ENCODE measurements around the gene FKBP8.

DNA sequence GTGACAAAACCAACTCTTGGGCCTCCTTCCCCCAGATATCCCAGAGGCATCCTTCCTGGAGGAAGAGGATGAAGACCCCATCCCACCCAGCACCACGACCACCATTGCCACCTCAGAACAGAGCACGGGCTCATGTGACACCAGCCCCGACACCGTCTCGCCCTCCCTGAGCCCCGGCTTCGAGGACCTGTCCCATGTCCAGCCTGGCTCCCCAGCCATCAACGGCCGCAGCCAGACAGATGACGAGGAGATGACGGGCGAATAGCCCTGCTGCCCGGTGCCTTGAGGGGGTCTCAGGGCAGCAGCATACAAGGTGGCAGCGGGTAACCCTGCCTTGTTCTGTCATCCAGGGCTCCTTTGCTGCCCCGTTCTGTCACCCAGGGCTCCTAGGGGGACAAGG is 25.0 kb upstream of the FKBP8 start:
- TF ChIP-seq JUN (CRISPR knock-in tag; IDR thresholded peaks at IDR 0.05) (no peak), ZNF396 (CRISPR knock-in tag; IDR thresholded peaks at IDR 0.05; ENCODE audit: borderline replicate concordance) (no peak), CREM (CRISPR knock-in tag; IDR thresholded peaks at IDR 0.05) (no peak), TEAD4 (CRISPR knock-in tag; IDR thresholded peaks at IDR 0.05) (no peak), ZNF671 (CRISPR knock-in tag; IDR thresholded peaks at IDR 0.05) (no peak)
- TF ChIP-seq, protein P1, sequence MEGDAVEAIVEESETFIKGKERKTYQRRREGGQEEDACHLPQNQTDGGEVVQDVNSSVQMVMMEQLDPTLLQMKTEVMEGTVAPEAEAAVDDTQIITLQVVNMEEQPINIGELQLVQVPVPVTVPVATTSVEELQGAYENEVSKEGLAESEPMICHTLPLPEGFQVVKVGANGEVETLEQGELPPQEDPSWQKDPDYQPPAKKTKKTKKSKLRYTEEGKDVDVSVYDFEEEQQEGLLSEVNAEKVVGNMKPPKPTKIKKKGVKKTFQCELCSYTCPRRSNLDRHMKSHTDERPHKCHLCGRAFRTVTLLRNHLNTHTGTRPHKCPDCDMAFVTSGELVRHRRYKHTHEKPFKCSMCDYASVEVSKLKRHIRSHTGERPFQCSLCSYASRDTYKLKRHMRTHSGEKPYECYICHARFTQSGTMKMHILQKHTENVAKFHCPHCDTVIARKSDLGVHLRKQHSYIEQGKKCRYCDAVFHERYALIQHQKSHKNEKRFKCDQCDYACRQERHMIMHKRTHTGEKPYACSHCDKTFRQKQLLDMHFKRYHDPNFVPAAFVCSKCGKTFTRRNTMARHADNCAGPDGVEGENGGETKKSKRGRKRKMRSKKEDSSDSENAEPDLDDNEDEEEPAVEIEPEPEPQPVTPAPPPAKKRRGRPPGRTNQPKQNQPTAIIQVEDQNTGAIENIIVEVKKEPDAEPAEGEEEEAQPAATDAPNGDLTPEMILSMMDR (IDR thresholded peaks at IDR 0.05) = no peak
- TF ChIP-seq, protein P2, sequence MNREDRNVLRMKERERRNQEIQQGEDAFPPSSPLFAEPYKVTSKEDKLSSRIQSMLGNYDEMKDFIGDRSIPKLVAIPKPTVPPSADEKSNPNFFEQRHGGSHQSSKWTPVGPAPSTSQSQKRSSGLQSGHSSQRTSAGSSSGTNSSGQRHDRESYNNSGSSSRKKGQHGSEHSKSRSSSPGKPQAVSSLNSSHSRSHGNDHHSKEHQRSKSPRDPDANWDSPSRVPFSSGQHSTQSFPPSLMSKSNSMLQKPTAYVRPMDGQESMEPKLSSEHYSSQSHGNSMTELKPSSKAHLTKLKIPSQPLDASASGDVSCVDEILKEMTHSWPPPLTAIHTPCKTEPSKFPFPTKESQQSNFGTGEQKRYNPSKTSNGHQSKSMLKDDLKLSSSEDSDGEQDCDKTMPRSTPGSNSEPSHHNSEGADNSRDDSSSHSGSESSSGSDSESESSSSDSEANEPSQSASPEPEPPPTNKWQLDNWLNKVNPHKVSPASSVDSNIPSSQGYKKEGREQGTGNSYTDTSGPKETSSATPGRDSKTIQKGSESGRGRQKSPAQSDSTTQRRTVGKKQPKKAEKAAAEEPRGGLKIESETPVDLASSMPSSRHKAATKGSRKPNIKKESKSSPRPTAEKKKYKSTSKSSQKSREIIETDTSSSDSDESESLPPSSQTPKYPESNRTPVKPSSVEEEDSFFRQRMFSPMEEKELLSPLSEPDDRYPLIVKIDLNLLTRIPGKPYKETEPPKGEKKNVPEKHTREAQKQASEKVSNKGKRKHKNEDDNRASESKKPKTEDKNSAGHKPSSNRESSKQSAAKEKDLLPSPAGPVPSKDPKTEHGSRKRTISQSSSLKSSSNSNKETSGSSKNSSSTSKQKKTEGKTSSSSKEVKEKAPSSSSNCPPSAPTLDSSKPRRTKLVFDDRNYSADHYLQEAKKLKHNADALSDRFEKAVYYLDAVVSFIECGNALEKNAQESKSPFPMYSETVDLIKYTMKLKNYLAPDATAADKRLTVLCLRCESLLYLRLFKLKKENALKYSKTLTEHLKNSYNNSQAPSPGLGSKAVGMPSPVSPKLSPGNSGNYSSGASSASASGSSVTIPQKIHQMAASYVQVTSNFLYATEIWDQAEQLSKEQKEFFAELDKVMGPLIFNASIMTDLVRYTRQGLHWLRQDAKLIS (CRISPR knock-in tag; IDR thresholded peaks at IDR 0.05; ENCODE audit: borderline replicate concordance) = no peak
- TF ChIP-seq, protein P3, sequence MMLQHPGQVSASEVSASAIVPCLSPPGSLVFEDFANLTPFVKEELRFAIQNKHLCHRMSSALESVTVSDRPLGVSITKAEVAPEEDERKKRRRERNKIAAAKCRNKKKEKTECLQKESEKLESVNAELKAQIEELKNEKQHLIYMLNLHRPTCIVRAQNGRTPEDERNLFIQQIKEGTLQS (CRISPR knock-in tag; conservative IDR thresholded peaks at IDR 0.05) = no peak
- TF ChIP-seq, protein P4, sequence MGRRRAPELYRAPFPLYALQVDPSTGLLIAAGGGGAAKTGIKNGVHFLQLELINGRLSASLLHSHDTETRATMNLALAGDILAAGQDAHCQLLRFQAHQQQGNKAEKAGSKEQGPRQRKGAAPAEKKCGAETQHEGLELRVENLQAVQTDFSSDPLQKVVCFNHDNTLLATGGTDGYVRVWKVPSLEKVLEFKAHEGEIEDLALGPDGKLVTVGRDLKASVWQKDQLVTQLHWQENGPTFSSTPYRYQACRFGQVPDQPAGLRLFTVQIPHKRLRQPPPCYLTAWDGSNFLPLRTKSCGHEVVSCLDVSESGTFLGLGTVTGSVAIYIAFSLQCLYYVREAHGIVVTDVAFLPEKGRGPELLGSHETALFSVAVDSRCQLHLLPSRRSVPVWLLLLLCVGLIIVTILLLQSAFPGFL (CRISPR knock-in tag; IDR thresholded peaks at IDR 0.05; ENCODE audit: borderline replicate concordance) = no peak
- TF ChIP-seq, protein P5, sequence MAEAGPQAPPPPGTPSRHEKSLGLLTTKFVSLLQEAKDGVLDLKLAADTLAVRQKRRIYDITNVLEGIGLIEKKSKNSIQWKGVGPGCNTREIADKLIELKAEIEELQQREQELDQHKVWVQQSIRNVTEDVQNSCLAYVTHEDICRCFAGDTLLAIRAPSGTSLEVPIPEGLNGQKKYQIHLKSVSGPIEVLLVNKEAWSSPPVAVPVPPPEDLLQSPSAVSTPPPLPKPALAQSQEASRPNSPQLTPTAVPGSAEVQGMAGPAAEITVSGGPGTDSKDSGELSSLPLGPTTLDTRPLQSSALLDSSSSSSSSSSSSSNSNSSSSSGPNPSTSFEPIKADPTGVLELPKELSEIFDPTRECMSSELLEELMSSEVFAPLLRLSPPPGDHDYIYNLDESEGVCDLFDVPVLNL (CRISPR knock-in tag; IDR thresholded peaks at IDR 0.05; ENCODE audit: borderline replicate concordance, low read depth) = no peak
- TF ChIP-seq, protein P6, sequence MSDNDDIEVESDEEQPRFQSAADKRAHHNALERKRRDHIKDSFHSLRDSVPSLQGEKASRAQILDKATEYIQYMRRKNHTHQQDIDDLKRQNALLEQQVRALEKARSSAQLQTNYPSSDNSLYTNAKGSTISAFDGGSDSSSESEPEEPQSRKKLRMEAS (CRISPR knock-in tag; IDR thresholded peaks at IDR 0.05) = no peak

Measured in WTC11 (cell line).